ENCODE measurements around the gene FBXL16. TPM values are rescaled to one million over a fixed set of nuclear protein-coding genes. Genes with fewer than 3 reads are reported as not detected.

FBXL16 gene
- total and polyA plus RNA-seq, 2 of the 13 experiments (the other 11 are each of a cell fraction or from before 2014, with no cell fraction given): 0.22 to 2.0 TPM

- TF ChIP-seq CTCF (CRISPR knock-in tag; IDR thresholded peaks at IDR 0.05) (peak; percentile 95), SMAD3 (CRISPR knock-in tag; IDR thresholded peaks at IDR 0.05) (0 out of 2 replicates have a peak, but pooled peaks have one; percentile 47), SMC3 (IDR thresholded peaks at IDR 0.05; ENCODE audit: low read length) (peak; percentile 38; the same call in 1 of the 2 replicates), YY1 (IDR thresholded peaks at IDR 0.05; ENCODE audit: insufficient read depth, insufficient replicate concordance, low read depth, low read length) (peak; percentile 46), TRIM24 (CRISPR knock-in tag; IDR thresholded peaks at IDR 0.05) (no peak), ZNF280B (CRISPR knock-in tag; IDR thresholded peaks at IDR 0.05; ENCODE audit: borderline replicate concordance) (peak; percentile 56; the same call in 1 of the 2 replicates), AGO2 (optimal IDR thresholded peaks at IDR 0.05; ENCODE audit: low read depth, low read length) (no peak), DNMT1 (CRISPR knock-in tag; IDR thresholded peaks at IDR 0.05) (0 out of 2 replicates have a peak, but pooled peaks have one; percentile 43), TARDBP (CRISPR knock-in tag; IDR thresholded peaks at IDR 0.05) (peak; percentile 14; the same call in 1 of the 2 replicates), ZNF430 (CRISPR knock-in tag; IDR thresholded peaks at IDR 0.05) (no peak), HMG20A (CRISPR knock-in tag; IDR thresholded peaks at IDR 0.05; ENCODE audit: borderline replicate concordance) (no peak), ZNF17 (CRISPR knock-in tag; IDR thresholded peaks at IDR 0.05) (no peak), STAG1 (CRISPR knock-in tag; IDR thresholded peaks at IDR 0.05) (peak; percentile 96), ZNF143 (CRISPR knock-in tag; IDR thresholded peaks at IDR 0.05) (no peak), MIXL1 (CRISPR knock-in tag; IDR thresholded peaks at IDR 0.05) (no peak), ZNF543 (CRISPR knock-in tag; IDR thresholded peaks at IDR 0.05) (no peak), RBM39 (IDR thresholded peaks at IDR 0.05; ENCODE audit: low read depth, low read length, poor library complexity, severe bottlenecking) (no peak), PCBP1 (IDR thresholded peaks at IDR 0.05; ENCODE audit: borderline replicate concordance, low read depth, low read length) (peak; percentile 52; the same call in 1 of the 2 replicates)
- TF ChIP-seq, protein P1, sequence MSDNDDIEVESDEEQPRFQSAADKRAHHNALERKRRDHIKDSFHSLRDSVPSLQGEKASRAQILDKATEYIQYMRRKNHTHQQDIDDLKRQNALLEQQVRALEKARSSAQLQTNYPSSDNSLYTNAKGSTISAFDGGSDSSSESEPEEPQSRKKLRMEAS (IDR thresholded peaks at IDR 0.05): peak; percentile 51; the same call in 1 of the 2 replicates
- TF ChIP-seq, protein P2, sequence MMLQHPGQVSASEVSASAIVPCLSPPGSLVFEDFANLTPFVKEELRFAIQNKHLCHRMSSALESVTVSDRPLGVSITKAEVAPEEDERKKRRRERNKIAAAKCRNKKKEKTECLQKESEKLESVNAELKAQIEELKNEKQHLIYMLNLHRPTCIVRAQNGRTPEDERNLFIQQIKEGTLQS (CRISPR knock-in tag; IDR thresholded peaks at IDR 0.05): no peak
- TF ChIP-seq, protein P3, sequence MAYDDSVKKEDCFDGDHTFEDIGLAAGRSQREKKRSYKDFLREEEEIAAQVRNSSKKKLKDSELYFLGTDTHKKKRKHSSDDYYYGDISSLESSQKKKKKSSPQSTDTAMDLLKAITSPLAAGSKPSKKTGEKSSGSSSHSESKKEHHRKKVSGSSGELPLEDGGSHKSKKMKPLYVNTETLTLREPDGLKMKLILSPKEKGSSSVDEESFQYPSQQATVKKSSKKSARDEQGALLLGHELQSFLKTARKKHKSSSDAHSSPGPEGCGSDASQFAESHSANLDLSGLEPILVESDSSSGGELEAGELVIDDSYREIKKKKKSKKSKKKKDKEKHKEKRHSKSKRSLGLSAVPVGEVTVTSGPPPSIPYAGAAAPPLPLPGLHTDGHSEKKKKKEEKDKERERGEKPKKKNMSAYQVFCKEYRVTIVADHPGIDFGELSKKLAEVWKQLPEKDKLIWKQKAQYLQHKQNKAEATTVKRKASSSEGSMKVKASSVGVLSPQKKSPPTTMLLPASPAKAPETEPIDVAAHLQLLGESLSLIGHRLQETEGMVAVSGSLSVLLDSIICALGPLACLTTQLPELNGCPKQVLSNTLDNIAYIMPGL (CRISPR knock-in tag; IDR thresholded peaks at IDR 0.05; ENCODE audit: borderline replicate concordance in 1 of 2, low read depth in 1 of 2): peak in 1 of 2 experiments; percentile 51; a peak in 1 of 4 replicates
Measured at GRCh38 chr16:711548-712320, 6.1 kb upstream of the FBXL16 start (continued).
